Measurements from ENCODE around the gene RPL15.

Gene RPL15

DNA sequence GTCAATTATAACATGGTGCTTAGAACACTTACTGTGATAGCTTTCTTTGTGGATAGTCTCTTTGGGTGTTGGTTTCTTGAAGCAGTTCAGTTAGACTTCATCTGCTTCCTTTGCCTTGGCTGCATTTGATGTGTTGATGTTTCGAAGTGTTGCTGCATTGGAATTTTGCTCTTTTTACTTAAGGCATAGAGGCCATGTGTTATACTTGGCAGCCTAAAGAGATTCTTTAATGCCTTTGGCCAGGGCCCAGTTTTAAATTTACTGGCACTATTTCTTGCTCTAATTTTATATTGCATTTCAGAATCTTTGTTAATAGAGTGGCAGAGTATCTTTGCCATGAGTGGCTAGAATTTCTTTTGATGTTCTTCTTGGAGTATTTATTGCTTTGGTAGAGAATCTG lies 49.4 kb downstream of the RPL15 start:
- DNase-seq: no peak

DNA sequence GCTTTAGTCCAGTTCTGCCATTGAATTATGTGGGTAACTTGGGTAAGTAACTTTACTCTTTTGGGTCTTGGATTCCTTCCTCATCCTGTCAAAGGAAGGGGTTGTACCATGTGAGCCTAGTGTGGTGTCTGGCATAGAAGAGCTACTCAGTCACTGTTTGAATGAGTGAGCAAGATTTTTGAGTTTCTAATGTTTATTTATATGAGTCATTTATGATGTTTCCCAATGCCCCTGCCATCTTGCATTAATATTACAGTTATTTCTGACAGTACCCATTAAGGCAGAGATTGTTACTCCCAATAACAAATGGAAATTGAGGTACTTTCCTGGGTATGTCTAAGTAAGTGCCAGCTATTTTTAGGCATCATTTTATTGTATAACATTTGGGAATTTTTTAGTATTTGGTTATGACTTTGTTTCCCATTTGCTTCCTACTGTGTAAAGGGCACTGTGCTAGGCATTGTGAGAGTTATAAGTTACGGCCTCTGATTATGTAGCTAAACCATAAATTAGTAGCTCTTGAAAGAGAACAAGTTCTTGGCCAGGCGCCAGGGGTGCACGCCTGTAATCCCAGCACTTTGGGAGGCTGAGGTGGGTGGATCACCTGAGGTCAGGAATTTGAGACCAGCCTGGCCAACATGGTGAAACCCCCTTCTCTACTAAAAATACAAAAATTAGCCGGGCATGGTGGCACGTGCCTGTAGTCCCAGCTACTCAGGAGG lies 51.7 kb downstream of the RPL15 start:
- DNase-seq: no peak

DNA sequence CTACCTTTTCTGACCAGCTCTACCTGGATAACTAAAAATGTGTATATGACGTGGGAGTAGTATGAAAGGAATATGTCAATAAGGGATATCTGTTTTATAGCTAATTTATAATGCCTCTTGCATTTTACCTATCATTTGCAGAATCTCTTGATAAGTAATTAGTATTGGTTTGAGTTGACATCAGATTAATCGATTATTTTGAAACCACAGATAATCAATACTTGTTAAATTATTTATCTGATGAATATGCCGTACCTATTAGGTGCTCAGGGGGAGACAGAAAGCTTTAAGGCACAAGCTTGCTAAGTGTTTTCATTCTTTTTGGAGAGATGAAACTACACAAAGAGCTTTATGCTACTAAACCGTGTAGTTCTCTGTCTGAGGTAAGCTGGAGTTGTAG lies 52.5 kb downstream of the RPL15 start:
- DNase-seq: no peak

All from NCI-H510A treated with DMSO at 0.1 percent for 48 hours (cell line).